DOHH2 (cell line): Measurements from ENCODE around the gene MGAT5.

ENCODE experiments used
- H3F3A ChIP-seq: fragments of 200-600 bp; sonication (generic), shearing (Covaris generic); 2 replicates; pipeline ENCODE4 v1.6.0; 2016; ENCODE audit warnings: antibody characterized with exemption, mild to moderate bottlenecking; ENCODE audit not compliant: control insufficient read depth, insufficient read depth
- H3K27ac ChIP-seq: fragments of 200-600 bp; sonication (generic); 2 replicates; pipeline ENCODE4 v1.5.1; 2014; ENCODE audit warnings: low read depth, mild to moderate bottlenecking, low read length, moderate library complexity
- H3K27me3 ChIP-seq: fragments of 200-600 bp; sonication (generic); 2 replicates; pipeline ENCODE4 v1.6.1; 2014; ENCODE audit warnings: mild to moderate bottlenecking, low read length, mixed read lengths; ENCODE audit not compliant: control insufficient read depth
- H3K36me3 ChIP-seq: fragments of 200-600 bp; sonication (generic); 2 replicates; pipeline ENCODE4 v1.6.1; 2014; ENCODE audit warnings: mild to moderate bottlenecking, low read length, moderate library complexity, mixed read lengths; ENCODE audit not compliant: control insufficient read depth
- H3K4me1 ChIP-seq: fragments of 200-600 bp; sonication (generic); 2 replicates; pipeline ENCODE4 v1.6.1; 2014; ENCODE audit warnings: mild to moderate bottlenecking, low read length, mixed read lengths; ENCODE audit not compliant: control insufficient read depth
- H3K4me2 ChIP-seq: fragments of 200-600 bp; sonication (generic); 2 replicates; pipeline ENCODE4 v1.6.0; 2014; ENCODE audit warnings: mild to moderate bottlenecking, low read length, moderate library complexity
- H3K4me3 ChIP-seq: fragments of 200-600 bp; sonication (generic); 2 replicates; pipeline ENCODE4 v1.5.1; 2014; ENCODE audit warnings: mild to moderate bottlenecking, low read length, mixed read lengths
- H3K79me2 ChIP-seq: fragments of 200-600 bp; sonication (generic); 2 replicates; pipeline ENCODE4 v1.6.1; 2014; ENCODE audit warnings: mild to moderate bottlenecking, low read length, mixed read lengths; ENCODE audit not compliant: control insufficient read depth
- H3K9me2 ChIP-seq: fragments of 200-600 bp; sonication (generic); replicated peaks from 2 replicates; pipeline ENCODE4 v1.6.1; 2014; ENCODE audit warnings: mild to moderate bottlenecking, low read length, mixed read lengths; ENCODE audit not compliant: control insufficient read depth
- H3K9me3 ChIP-seq: fragments of 200-600 bp; sonication (generic); 2 replicates; pipeline ENCODE4 v1.6.1; 2014; ENCODE audit warnings: antibody characterized with exemption, low read length, mixed read lengths; ENCODE audit not compliant: control insufficient read depth, insufficient read depth
- H4K20me1 ChIP-seq: fragments of 200-600 bp; sonication (generic); 2 replicates; pipeline ENCODE4 v1.6.0; 2014; ENCODE audit warnings: low read depth, mild to moderate bottlenecking, antibody characterized with exemption, low read length, moderate library complexity; ENCODE audit not compliant: control insufficient read depth, insufficient read depth
- CTCF ChIP-seq: fragments of 200-600 bp; sonication (generic); IDR thresholded peaks from one replicate; pipeline ENCODE4 v1.5.1; 2014; ENCODE audit warnings: antibody characterized with exemption, mild to moderate bottlenecking, low read depth, low read length; ENCODE audit not compliant: poor library complexity, severe bottlenecking
- EZH2phosphoT487 ChIP-seq: fragments of 200-600 bp; sonication (generic); IDR thresholded peaks from 2 replicates; pipeline ENCODE4 v1.6.1; 2017; ENCODE audit warnings: borderline replicate concordance, mild to moderate bottlenecking, antibody characterized with exemption, low read length, moderate library complexity, mixed read lengths

The MGAT5 gene

DNA sequence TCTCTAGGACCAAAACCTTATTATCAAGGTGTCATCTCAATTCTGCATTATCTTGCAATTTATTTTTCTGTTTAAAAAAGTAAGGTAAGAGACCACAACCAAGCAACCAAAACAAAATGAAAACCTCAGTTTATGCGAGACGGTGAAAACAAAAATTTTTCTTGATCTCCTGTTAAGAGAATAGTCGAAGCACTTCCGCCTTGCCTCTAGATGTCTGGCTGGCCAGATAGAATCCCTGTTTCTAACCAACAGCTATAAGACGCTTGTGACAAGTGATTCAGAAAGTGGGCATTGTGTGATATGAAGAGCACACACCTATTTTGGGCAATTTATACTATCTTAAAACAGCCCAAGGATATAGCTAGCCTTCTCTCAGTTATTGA is 51.2 kb downstream of the MGAT5 start:
- no peak overlapping the region for H3K4me2 ChIP-seq

GRCh38 chr2:134306521-134306920 is 52.6 kb downstream of the MGAT5 start:
- H3K4me1 ChIP-seq: peaks cover 41% of the 10 kb centered on the region
- H3K4me3 ChIP-seq: no peak overlapping the region
- no peaks in the 10 kb centered on the region for H3K27me3 ChIP-seq
- no peaks in the 10 kb centered on the region for H3K9me2 ChIP-seq
- H3K79me2 ChIP-seq: peaks cover 63% of the 10 kb centered on the region
- TF ChIP-seq EZH2phosphoT487: no peak
- no peak for TF ChIP-seq CTCF
- no peaks in the 10 kb centered on the region for H3F3A ChIP-seq
- H3K4me2 ChIP-seq: no peak overlapping the region
- H3K9me3 ChIP-seq: no peaks in the 10 kb centered on the region; the same call in 1 of the 2 replicates
- peaks cover 15% of the 10 kb centered on the region for H3K36me3 ChIP-seq
- no peak overlapping the region for H3K27ac ChIP-seq
- H4K20me1 ChIP-seq: no peaks in the 10 kb centered on the region

More for the DNA sequence above, 51.2 kb downstream of the MGAT5 start:
- Histone ChIP-seq H3K4me1 (peaks cover 29% of the 10 kb centered on the region), H3K9me3 (no peaks in the 10 kb centered on the region; the same call in 1 of the 2 replicates), H3F3A (no peaks in the 10 kb centered on the region), H3K79me2 (peaks cover 62% of the 10 kb centered on the region), H3K4me3 (no peak overlapping the region), H3K27ac (no peak overlapping the region), H3K36me3 (peaks cover 15% of the 10 kb centered on the region), H4K20me1 (no peaks in the 10 kb centered on the region), H3K27me3 (no peaks in the 10 kb centered on the region), H3K9me2 (no peaks in the 10 kb centered on the region)
- TF ChIP-seq CTCF (no peak), EZH2phosphoT487 (no peak)

- no peak overlapping the region for H3K4me3 ChIP-seq
- TF ChIP-seq EZH2phosphoT487: no peak
- TF ChIP-seq CTCF: no peak
- H4K20me1 ChIP-seq: no peaks in the 10 kb centered on the region
- H3K9me3 ChIP-seq: no peaks in the 10 kb centered on the region; the same call in 1 of the 2 replicates
- no peaks in the 10 kb centered on the region for H3K27me3 ChIP-seq
- no peaks in the 10 kb centered on the region for H3K9me2 ChIP-seq
- peaks cover 64% of the 10 kb centered on the region for H3K79me2 ChIP-seq
- H3K36me3 ChIP-seq: peaks cover 15% of the 10 kb centered on the region
- no peaks in the 10 kb centered on the region for H3F3A ChIP-seq
- no peak overlapping the region for H3K27ac ChIP-seq
- H3K4me2 ChIP-seq: no peak overlapping the region
- H3K4me1 ChIP-seq: peaks cover 35% of the 10 kb centered on the region
These were observed 53.5 kb downstream of the MGAT5 start for GRCh38 chr2:134307334-134307733.
